ENCODE measurements around the gene PHF24.
"Not testable (repeated sequence)": the region's sequence is repeated elsewhere in the genome, so short reads cannot be mapped to it uniquely, and the experiment has no call there.

- TF ChIP-seq CTCF, POLR2AphosphoS5, POLR2A (IDR thresholded peaks at IDR 0.05): not testable (repeated sequence)
Measured at GRCh38 chr9:35004299-35004698, 46.2 kb downstream of the PHF24 start.
